Ectodermal cell (in vitro differentiated cells): ENCODE results near the gene ICA1.
A peak's percentile ranks its signal among the peaks of the same experiment; 100 is the strongest.

ENCODE experiments used
- H3K27ac ChIP-seq: 2 replicates; pipeline ENCODE4 v1.7.0; 2013; ENCODE audit warnings: mild to moderate bottlenecking, low read depth, low read length; ENCODE audit not compliant: insufficient read depth, poor library complexity, severe bottlenecking
- H3K27me3 ChIP-seq: 2 replicates; pipeline ENCODE4 v1.7.0; 2013; ENCODE audit warnings: mild to moderate bottlenecking, low read length; ENCODE audit not compliant: insufficient read depth, control insufficient read depth, poor library complexity, severe bottlenecking
- H3K36me3 ChIP-seq: one replicate; pipeline ENCODE4 v1.7.0; 2013; ENCODE audit warnings: low read length; ENCODE audit not compliant: control insufficient read depth, insufficient read depth
- H3K4me1 ChIP-seq: one replicate; pipeline ENCODE4 v1.7.0; 2013; ENCODE audit warnings: low read length; ENCODE audit not compliant: control insufficient read depth, insufficient read depth
- H3K4me3 ChIP-seq: 2 replicates; pipeline ENCODE4 v1.7.0; 2013; ENCODE audit warnings: low read depth, low read length, control low read depth; ENCODE audit not compliant: insufficient read depth
- H3K9me3 ChIP-seq: 2 replicates; pipeline ENCODE4 v1.7.0; 2013; ENCODE audit warnings: mild to moderate bottlenecking, low read length, moderate library complexity; ENCODE audit not compliant: control insufficient read depth
- WGBS, 2 experiments: methylation state at CpG; one replicate each; pipeline ENCODE4 v1.1.7; 2013; ENCODE audit warnings: missing lambda C conversion rate in 2 of 2; 5-methylcytosine and 5-hydroxymethylcytosine counted together

The ICA1 gene

DNA sequence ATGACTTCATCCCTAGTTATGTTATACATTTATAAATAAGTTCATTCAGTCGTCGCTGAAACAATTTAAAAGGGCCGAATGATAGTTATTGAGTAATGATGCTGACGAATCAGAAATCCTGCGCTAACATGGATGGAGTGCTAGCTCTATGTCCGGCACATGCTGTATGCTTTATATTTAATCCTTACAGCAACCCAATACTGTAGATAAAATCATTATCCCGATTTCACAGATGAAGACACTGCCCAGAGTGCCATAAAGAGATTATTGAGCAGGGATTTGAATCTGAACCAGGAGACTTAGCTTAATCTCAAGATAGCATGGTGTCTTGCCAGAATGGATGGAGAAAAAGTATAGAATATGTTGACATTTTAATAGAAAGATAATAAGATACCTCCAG, 1.1 kb upstream of the ICA1 start:
- Histone ChIP-seq H3K4me3 (no peak overlapping the region), H3K36me3 (no peaks in the 10 kb centered on the region), H3K27ac (no peak overlapping the region), H3K27me3 (peaks cover 47% of the 10 kb centered on the region), H3K4me1 (no peaks in the 10 kb centered on the region), H3K9me3 (no peaks in the 10 kb centered on the region)
- WGBS, 2 experiments = 92 to 93% methylated on average over 6 to 7 of the region's 7 CpGs

DNA sequence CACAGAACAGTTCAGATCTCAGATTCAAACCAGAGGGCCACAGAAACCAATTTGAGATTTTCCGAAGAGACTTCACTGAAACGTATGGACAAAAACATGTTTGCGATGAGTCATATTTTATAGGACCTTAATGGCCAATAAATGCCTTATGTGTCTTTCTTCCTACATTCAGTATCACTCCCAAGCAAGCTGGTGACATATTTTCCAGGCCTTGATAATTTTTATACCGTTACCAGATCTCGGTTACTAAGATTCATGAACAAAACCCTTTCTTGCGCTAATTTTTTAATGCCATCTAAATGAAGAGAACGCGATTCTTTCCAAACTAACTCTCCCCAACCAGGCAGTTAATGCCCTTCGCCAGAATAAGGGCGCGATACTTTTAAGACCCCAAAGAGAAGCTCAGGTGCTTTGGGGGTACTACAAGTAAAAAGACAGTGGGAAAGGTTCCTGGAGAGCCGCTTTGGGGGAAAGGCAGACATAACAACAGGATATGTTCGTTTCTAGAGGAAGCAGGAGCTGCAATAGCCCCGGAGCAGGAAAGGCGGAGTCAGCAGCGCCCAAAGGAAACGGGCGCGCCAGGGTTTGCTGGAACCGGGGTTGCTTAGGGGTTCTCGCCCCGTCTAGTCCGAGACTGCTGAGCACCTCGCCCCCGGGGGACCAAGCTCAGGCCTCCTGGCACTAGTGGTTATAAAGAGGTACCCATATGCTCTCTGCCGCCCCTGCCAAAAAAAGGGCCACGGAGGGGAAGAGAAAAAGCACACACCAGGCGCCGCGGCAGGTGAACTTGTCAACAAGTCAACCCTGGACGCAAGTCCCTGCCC, 884 bp downstream of the ICA1 start:
- peak overlapping the region; percentile 76 for H3K4me3 ChIP-seq
- H3K9me3 ChIP-seq = no peaks in the 10 kb centered on the region
- H3K27me3 ChIP-seq = peaks cover 47% of the 10 kb centered on the region
- 25 to 26% methylated on average over 31 of the region's 31 CpGs for WGBS, 2 experiments
- H3K27ac ChIP-seq = no peak overlapping the region
- no peaks in the 10 kb centered on the region for H3K4me1 ChIP-seq
- H3K36me3 ChIP-seq = no peaks in the 10 kb centered on the region

DNA sequence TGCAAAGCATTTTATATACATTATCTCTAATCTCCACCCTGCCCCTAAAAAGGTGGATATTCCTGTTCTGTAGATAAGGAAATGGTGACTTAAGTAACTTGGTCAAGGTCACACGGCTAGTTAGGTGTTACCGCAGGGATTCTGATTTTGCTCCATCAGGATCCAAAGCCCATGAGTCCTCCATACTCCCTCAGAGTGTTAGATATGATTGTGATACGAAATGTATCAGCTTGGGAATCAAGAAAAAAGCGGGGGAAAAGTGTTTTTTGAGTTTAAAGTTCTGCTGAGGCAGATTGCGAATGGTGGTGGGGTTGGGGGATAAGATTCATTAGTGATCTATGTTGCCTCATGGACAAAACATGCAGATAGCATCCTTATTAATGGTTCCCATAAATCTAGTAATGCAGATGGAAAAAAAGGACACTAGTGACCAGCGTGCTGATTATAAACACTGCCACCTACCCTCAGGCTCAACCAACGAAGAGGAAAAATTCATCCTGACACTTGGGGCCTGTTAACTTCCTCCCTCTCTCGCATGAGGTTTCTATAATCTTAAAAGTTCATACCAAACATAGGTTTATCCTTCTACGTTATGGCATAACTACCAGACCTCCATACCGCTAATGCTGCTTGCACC, 2.3 kb downstream of the ICA1 start:
- H3K27me3 ChIP-seq = peaks cover 47% of the 10 kb centered on the region
- no peaks in the 10 kb centered on the region for H3K36me3 ChIP-seq
- no peaks in the 10 kb centered on the region for H3K4me1 ChIP-seq
- H3K4me3 ChIP-seq = no peak overlapping the region
- no peak overlapping the region for H3K27ac ChIP-seq
- WGBS, 2 experiments = 93 to 94% methylated on average over 10 of the region's 10 CpGs
- no peaks in the 10 kb centered on the region for H3K9me3 ChIP-seq

DNA sequence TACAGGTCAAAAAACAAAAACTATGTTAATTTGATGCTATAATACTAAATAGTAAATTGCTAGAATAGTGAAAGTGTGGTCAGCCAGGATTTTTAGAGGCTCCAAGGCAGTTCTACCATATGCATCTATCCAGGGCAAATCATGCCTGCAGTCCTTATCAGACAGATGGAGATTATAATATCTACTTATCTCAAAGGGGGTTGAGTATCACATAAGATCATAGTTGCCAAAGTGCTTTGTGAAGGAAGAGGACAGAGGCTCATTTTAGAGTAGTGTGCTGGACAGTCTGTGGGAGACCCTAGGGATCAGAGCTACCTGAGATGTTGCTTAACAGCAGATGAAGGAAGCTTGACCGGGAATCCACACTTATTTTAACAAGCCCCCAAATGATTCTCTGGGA, 3.2 kb downstream of the ICA1 start:
- Histone ChIP-seq H3K9me3 (no peaks in the 10 kb centered on the region), H3K27me3 (peaks cover 41% of the 10 kb centered on the region), H3K27ac (no peak overlapping the region), H3K36me3 (no peaks in the 10 kb centered on the region), H3K4me3 (no peak overlapping the region), H3K4me1 (no peaks in the 10 kb centered on the region)
- 80 to 100% methylated on average over 1 of the region's 1 CpG for WGBS, 2 experiments

DNA sequence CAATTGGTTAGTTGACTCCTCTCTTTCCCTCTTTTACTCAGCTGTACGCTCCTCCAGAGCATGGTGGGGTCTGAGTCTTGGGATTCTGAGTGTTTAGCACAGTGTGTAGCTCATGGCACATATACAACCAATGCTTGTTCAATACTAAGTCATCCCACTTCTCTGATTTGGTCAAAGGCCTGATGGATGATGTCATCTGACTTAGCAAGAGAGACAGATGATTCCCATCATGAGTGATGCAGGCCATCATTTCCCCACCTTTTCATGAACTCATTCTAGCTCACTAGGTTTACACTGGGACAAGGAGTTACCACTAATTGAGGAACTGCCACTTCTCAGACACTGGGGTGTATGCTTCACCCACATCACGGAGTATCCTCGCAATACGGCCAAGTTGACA, 3.8 kb downstream of the ICA1 start:
- 97 to 100% methylated on average over 3 to 4 of the region's 4 CpGs for WGBS, 2 experiments
- Histone ChIP-seq H3K27me3 (peaks cover 35% of the 10 kb centered on the region), H3K36me3 (no peaks in the 10 kb centered on the region)

DNA sequence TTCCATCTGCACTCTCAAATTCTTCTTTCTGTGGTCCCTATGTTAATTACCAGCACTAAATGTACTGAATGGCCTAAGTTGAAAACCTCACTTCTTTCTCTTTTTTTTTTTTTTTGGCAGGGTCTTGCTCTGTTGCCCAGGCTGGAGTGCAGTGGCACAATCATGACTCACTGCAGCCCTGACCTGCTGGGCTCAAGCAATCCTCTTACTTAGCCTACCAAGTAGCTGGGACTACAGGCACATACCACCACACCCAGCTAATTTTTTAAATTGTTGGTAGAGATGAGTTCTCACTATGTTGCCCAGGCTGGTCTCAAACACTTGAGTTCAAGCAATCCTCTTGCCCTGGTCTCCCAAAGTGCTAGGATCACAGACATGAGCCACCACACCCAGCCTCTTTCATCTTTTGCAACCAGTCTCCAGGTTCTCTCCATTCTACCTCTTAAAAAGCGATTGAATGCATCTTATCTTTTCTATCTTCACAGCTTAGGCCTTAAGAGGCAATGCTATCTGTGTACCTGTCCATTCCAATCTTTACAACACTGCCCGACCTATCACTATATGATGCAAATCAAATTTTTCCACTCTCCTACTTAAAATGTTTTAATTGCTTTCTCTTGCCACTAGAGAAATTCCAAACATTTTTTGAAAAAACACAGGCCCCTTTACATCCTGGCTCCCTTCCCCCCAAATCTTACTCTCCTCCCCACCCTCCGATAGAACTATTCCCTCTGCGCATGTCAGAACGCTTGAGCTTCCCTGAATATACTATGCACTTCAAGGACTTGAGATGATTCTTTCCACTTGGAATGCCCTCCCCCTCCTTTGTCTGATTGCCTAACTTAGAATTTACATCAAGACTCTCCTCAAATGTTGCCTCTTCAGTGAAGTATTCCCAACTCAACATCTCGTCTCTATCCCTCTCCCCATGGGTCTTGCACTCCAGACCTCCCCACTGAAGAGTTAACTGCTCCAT, 6.0 kb downstream of the ICA1 start:
- Histone ChIP-seq H3K9me3 (no peaks in the 10 kb centered on the region), H3K4me3 (no peak overlapping the region), H3K4me1 (no peaks in the 10 kb centered on the region), H3K27ac (no peak overlapping the region), H3K36me3 (no peaks in the 10 kb centered on the region), H3K27me3 (peaks cover 13% of the 10 kb centered on the region)
- WGBS, 2 experiments = 89 to 92% methylated on average over 6 of the region's 6 CpGs

More for the DNA sequence above, 3.8 kb downstream of the ICA1 start:
- Histone ChIP-seq H3K4me3 (no peak overlapping the region), H3K27ac (no peak overlapping the region), H3K4me1 (no peaks in the 10 kb centered on the region), H3K9me3 (no peaks in the 10 kb centered on the region)

DNA sequence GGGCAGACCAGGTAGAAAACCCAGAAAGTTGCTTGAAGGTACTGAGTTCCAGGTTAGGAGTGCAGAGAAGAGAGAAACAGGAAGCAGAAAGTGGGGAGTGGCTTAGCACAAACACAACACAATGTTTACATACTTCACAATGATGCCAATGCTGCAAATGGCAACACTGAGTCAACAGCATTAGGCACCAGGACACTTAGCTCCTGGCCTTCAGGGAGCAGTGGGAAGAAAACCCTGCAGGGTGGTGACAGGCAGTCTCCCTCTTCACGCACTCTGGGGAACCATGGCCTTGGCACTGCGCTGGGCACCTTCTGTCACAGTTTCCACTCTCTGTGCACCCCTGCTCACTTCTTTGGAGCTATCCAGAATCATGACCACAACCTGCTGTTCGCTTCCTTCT, 7.3 kb downstream of the ICA1 start:
- peaks cover under 1% of the 10 kb centered on the region for H3K27me3 ChIP-seq
- WGBS, 2 experiments = 90 to 91% methylated on average over 3 of the region's 3 CpGs
- no peaks in the 10 kb centered on the region for H3K4me1 ChIP-seq
- no peaks in the 10 kb centered on the region for H3K36me3 ChIP-seq
- H3K4me3 ChIP-seq = no peak overlapping the region
- no peaks in the 10 kb centered on the region for H3K9me3 ChIP-seq
- H3K27ac ChIP-seq = no peak overlapping the region

DNA sequence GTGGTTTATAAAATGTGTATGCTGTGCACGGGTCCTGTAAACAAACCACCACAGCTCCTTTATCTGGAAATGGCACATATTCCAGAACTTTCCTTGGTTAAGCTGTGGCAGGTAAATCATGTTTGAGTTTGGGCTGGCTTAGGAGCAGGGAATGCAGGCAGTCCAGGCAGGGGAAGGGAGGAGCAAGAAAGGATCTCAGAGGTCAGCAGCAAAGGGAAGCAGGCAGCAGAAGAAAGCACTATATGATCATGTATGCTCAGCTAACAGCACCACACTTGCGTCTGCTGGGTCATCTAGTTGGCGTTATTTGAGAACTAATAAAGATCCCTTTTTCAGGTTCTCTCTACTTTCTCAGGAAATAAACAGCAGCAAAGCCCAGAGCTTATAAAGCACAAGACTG, 7.8 kb downstream of the ICA1 start:
- H3K27me3 ChIP-seq = no peaks in the 10 kb centered on the region
- no peaks in the 10 kb centered on the region for H3K9me3 ChIP-seq
- H3K4me3 ChIP-seq = no peak overlapping the region
- no peaks in the 10 kb centered on the region for H3K4me1 ChIP-seq
- 96 to 98% methylated on average over 3 of the region's 3 CpGs for WGBS, 2 experiments
- H3K36me3 ChIP-seq = no peaks in the 10 kb centered on the region
- no peak overlapping the region for H3K27ac ChIP-seq

DNA sequence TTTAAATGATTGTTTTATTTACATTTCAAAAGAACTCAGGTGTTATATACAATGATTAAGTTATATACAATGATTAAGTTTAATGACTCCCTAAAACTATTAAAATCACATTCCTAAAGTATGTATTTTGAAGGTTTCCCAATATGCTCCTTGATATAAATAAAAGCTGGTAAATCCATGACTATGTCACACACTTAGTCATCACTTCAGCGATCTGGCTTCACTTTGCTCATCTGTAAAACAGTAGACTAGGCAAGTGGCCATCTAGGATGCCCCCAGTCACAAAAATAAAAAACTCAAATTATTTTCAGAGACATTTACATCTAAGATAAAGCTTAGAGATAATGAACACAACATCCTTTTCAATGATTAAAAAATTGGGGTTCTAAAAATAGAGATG, 10.8 kb downstream of the ICA1 start:
- WGBS, 2 experiments = 86 to 89% methylated on average over 1 of the region's 1 CpG
- no peaks in the 10 kb centered on the region for H3K27me3 ChIP-seq
- no peak overlapping the region for H3K27ac ChIP-seq
- H3K4me1 ChIP-seq = no peaks in the 10 kb centered on the region
- H3K36me3 ChIP-seq = no peaks in the 10 kb centered on the region
- H3K4me3 ChIP-seq = no peak overlapping the region
- no peaks in the 10 kb centered on the region for H3K9me3 ChIP-seq

DNA sequence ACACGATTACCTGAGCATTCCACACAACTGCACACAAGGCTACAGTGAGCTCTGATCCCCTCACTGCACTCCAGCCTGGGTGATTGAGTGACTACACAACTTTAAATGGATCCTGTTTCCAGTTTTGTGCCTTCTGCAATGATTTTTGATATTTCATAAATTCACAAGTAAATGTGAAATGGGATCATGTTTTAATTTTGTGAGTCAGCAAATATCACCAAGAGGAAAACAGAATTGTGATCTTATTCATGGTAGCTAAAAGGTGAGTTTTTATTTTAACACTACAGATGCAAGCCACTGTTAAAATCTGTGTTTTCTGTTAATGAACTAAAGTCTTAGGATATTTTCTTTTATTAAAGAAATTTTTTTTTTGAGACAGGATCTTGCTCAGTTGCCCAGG, 11.4 kb downstream of the ICA1 start:
- Histone ChIP-seq H3K27me3 (no peaks in the 10 kb centered on the region), H3K4me1 (no peaks in the 10 kb centered on the region), H3K9me3 (no peaks in the 10 kb centered on the region), H3K4me3 (no peak overlapping the region), H3K36me3 (no peaks in the 10 kb centered on the region), H3K27ac (no peak overlapping the region)
- 93 to 95% methylated on average over 1 of the region's 1 CpG for WGBS, 2 experiments
